Gastrocnemius medialis (tissue), 4 donors: Measurements from ENCODE around the gene PTPRF. TPM values are rescaled to one million over a fixed set of nuclear protein-coding genes. Genes with fewer than 3 reads are reported as not detected.
A peak's percentile ranks its signal among the peaks of the same experiment; 100 is the strongest.

Experiments
- ATAC-seq, 2 donors: fragments of 150-250 bp; one replicate each; pipeline ENCODE4 v1.9.1; 2016
- DNase-seq, 2 donors: peaks; one replicate each; pipeline ENCODE4 v3.0.0-alpha.2; 2019
- H3K27ac ChIP-seq, 4 donors: fragments of 200-600 bp; sonication (generic); 1 replicate in 1 of 4; 2 replicates in 3 of 4; pipeline ENCODE4 v1.5.1; 2016 to 2018; ENCODE audit warnings: mild to moderate bottlenecking in 2 of 4, moderate library complexity in 1 of 4
- H3K27me3 ChIP-seq, 3 donors: fragments of 200-600 bp; sonication (generic) in 2 of 3; 1 replicate in 1 of 3; 2 replicates in 2 of 3; pipeline versions ENCODE4 v1.5.1 to v1.6.0; 2016 to 2019; ENCODE audit warnings: mild to moderate bottlenecking in 1 of 3, moderate library complexity in 1 of 3
- H3K36me3 ChIP-seq, 2 donors: fragments of 200-600 bp; sonication (generic) in 1 of 2; one replicate each; pipeline ENCODE4 v1.5.1; 2017 to 2018
- H3K4me1 ChIP-seq, 2 donors: fragments of 200-600 bp; sonication (generic) in 1 of 2; one replicate each; pipeline ENCODE4 v1.5.1; 2016 to 2017; ENCODE audit warnings: mild to moderate bottlenecking in 2 of 2
- H3K4me3 ChIP-seq, 4 donors: fragments of 200-600 bp; sonication (generic) in 3 of 4; 1 replicate in 1 of 4; 2 replicates in 3 of 4; pipeline ENCODE4 v1.5.1; 2016 to 2019; ENCODE audit warnings: mild to moderate bottlenecking in 2 of 4
- H3K9me3 ChIP-seq, 3 donors: fragments of 200-600 bp; sonication (generic) in 2 of 3; 1 replicate in 1 of 3; 2 replicates in 2 of 3; pipeline ENCODE4 v1.5.1; 2016 to 2019
- CTCF ChIP-seq, 5 experiments: fragments of 450-650 bp in 3 of 5; fragments of 200-600 bp in 2 of 5; sonication (generic) in 2 of 5; IDR thresholded peaks in 4 of 5; conservative IDR thresholded peaks in 1 of 5; 1 replicate in 4 of 5; 2 replicates in 1 of 5; pipeline ENCODE4 v1.5.1; 2016 to 2019; ENCODE audit warnings: antibody characterized with exemption in 5 of 5, mild to moderate bottlenecking in 3 of 5, moderate library complexity in 3 of 5
- POLR2A ChIP-seq, 2 donors: fragments of 450-650 bp; IDR thresholded peaks; one replicate each; pipeline ENCODE4 v1.6.1; 2017; ENCODE audit warnings: antibody characterized with exemption in 2 of 2, mild to moderate bottlenecking in 2 of 2, moderate library complexity in 2 of 2
- in situ Hi-C, 4 donors: fragments of 200-750 bp; cut with MboI; loops; one replicate each; pipeline versions ENCODE4 v1.15.0 to v1.8.0; 2017; ENCODE audit warnings: low sequenced_read_pairs in 4 of 4
- intact Hi-C: fragments of 100-400 bp; cut with DNase I; formaldehyde crosslinking; loops from one replicate; pipeline ENCODE4 v1.15.1; 2023; ENCODE audit warnings: low total_unique reads
- total RNA-seq, 4 donors: library from RNA; depleted of rRNA; stranded (reverse); fragments of >200 nt; gene quantifications; one replicate each; pipeline versions ENCODE4 v1.1.0 to v1.2.3, GENCODE V29; 2016

The PTPRF gene
- total RNA-seq, 4 donors from 2014 or later, result 1.8 to 2.6 (median 2.5) TPM

- no peak for TF ChIP-seq CTCF (IDR thresholded peaks at IDR 0.05 in 4 of 5, conservative IDR thresholded peaks at IDR 0.05 in 1 of 5)
- TF ChIP-seq POLR2A (IDR thresholded peaks at IDR 0.05), result no peak
- ATAC-seq, result no peak
- H3K4me3 ChIP-seq, result no peak overlapping the region
- H3K27me3 ChIP-seq, result peaks cover 0 to 11% (median 8%) of the 10 kb centered on the region in 3 donors
- in situ Hi-C loops, result loop anchor here in 2 of 4 donors (10.0 kb wide), 2 partner anchors 402 to 522 kb away; no protein-coding TSS in a partner anchor
- no peak overlapping the region for H3K27ac ChIP-seq
- intact Hi-C loops, result no loop called here
- DNase-seq, result no peak
- H3K4me1 ChIP-seq, result no peaks in the 10 kb centered on the region
- no peaks in the 10 kb centered on the region for H3K9me3 ChIP-seq
- no peaks in the 10 kb centered on the region for H3K36me3 ChIP-seq
Observed at GRCh38 chr1:43522431-43522775, 8.3 kb upstream of the PTPRF start.

GRCh38 chr1:43522776-43523480, 7.8 kb upstream of the PTPRF start:
- ATAC-seq (peak in 1 of 2 donors; percentile 29), DNase-seq (no peak)
- TF ChIP-seq POLR2A (IDR thresholded peaks at IDR 0.05) (no peak), CTCF (IDR thresholded peaks at IDR 0.05 in 4 of 5, conservative IDR thresholded peaks at IDR 0.05 in 1 of 5) (no peak)
- Histone ChIP-seq H3K27me3 (peaks cover 0 to 11% (median 8%) of the 10 kb centered on the region in 3 donors), H3K9me3 (no peaks in the 10 kb centered on the region), H3K36me3 (no peaks in the 10 kb centered on the region), H3K27ac (no peak overlapping the region), H3K4me1 (no peaks in the 10 kb centered on the region), H3K4me3 (no peak overlapping the region)
- intact Hi-C loops, result no loop called here
- in situ Hi-C loops, result loop anchor here in 2 of 4 donors (10.0 kb wide), 2 partner anchors 402 to 522 kb away; no protein-coding TSS in a partner anchor

GRCh38 chr1:43524804-43525203, 5.9 kb upstream of the PTPRF start:
- H3K36me3 ChIP-seq, result no peaks in the 10 kb centered on the region
- TF ChIP-seq CTCF (IDR thresholded peaks at IDR 0.05 in 4 of 5, conservative IDR thresholded peaks at IDR 0.05 in 1 of 5) (no peak), POLR2A (IDR thresholded peaks at IDR 0.05) (no peak)
- H3K4me1 ChIP-seq, result no peaks in the 10 kb centered on the region
- intact Hi-C loops (no loop called here), in situ Hi-C loops (loop anchor here (10.0 to 25.0 kb wide), 5 partner anchors 400 to 537 kb away; partner anchors contain the start of genes ARTN (in 2 of the 4), IPO13 (in 2 of the 4) and SLC6A9 (in 2 of the 4))
- peaks cover 0 to 6% (median 3%) of the 10 kb centered on the region in 3 donors for H3K27me3 ChIP-seq
- ATAC-seq (no peak), DNase-seq (no peak)
- no peaks in the 10 kb centered on the region for H3K9me3 ChIP-seq
- H3K27ac ChIP-seq, result no peak overlapping the region
- no peak overlapping the region for H3K4me3 ChIP-seq

- in situ Hi-C loops, result loop anchor here (10.0 to 25.0 kb wide), 5 partner anchors 399 to 536 kb away; partner anchors contain the start of genes ARTN (in 2 of the 4), IPO13 (in 2 of the 4) and SLC6A9 (in 2 of the 4)
- ATAC-seq (no peak), DNase-seq (no peak)
- H3K27me3 ChIP-seq, result peaks cover 0 to 3% (median 0%) of the 10 kb centered on the region in 3 donors
- intact Hi-C loops, result no loop called here
- no peak overlapping the region for H3K27ac ChIP-seq
- no peak overlapping the region for H3K4me3 ChIP-seq
- no peaks in the 10 kb centered on the region for H3K36me3 ChIP-seq
- no peaks in the 10 kb centered on the region for H3K4me1 ChIP-seq
- TF ChIP-seq CTCF (IDR thresholded peaks at IDR 0.05 in 4 of 5, conservative IDR thresholded peaks at IDR 0.05 in 1 of 5) (no peak), POLR2A (IDR thresholded peaks at IDR 0.05) (no peak)
- no peaks in the 10 kb centered on the region for H3K9me3 ChIP-seq
Observed at GRCh38 chr1:43526002-43526401, 4.7 kb upstream of the PTPRF start.
